ENCODE data around the gene STRIP1.

Gene STRIP1

DNA sequence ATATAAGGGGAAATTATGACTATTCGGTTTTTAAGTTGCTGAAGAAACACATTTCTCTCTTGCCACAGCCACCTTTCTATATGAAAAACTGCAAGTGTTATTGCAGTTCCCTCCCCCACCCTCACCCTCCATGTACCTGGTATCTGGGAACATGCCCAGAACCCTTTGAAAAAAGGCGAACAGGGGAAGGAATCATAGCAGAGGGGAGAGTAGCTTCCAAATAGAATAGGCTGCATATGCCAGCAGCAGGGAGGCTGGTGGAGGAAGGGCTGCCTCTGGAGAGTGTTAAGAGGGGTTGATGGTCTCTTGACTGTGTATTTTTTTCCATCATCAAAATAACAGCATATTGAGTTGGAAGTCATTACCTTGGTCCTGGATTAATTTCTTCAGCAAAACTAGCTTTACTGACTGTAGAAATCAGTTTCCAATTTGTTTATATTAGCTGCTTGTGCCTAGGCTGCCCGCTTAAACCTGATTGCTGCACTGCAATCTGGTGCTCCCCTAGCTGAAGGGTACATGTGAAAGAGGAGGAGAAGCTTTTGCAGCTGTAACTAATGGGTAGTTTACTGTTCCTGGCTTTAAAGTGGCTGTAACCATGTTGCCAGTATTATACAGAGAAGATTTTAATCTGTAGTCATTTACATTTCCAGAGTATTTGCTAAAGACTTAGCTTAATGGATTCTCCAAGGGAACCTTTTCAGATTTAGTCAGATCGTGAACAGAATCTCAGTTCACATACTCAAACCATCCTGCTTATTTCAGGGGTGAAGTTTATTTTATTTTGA is 27.2 kb upstream of the STRIP1 start:
- Histone ChIP-seq H3K9me3 (ENCODE audit: insufficient read depth, low read length) (no peaks in the 10 kb centered on the region), H3K27ac (ENCODE audit: low read depth, low read length) (no peak overlapping the region), H3K79me2 (ENCODE audit: insufficient read depth, low read length) (no peaks in the 10 kb centered on the region), H3K27me3 (ENCODE audit: low read length) (no peaks in the 10 kb centered on the region), H2AFZ (ENCODE audit: low read depth, low read length, severe bottlenecking) (no peak overlapping the region), H3K9me2 (replicated peaks; ENCODE audit: insufficient read depth, low read length) (no peaks in the 10 kb centered on the region), H3K36me3 (ENCODE audit: low read length) (peaks cover 2% of the 10 kb centered on the region; the same call in 1 of the 2 replicates), H4K20me1 (ENCODE audit: low read depth, low read length) (no peaks in the 10 kb centered on the region), H3K4me2 (ENCODE audit: low read depth, low read length, poor library complexity, severe bottlenecking) (no peak overlapping the region), H3K9ac (ENCODE audit: low read length) (no peak overlapping the region), H3F3A (ENCODE audit: insufficient read depth) (no peaks in the 10 kb centered on the region), H3K4me3 (ENCODE audit: insufficient read depth, low read length, poor library complexity, severe bottlenecking) (no peak overlapping the region)
- TF ChIP-seq EZH2phosphoT487 (conservative IDR thresholded peaks at IDR 0.05; ENCODE audit: low read length), result no peak

DNA sequence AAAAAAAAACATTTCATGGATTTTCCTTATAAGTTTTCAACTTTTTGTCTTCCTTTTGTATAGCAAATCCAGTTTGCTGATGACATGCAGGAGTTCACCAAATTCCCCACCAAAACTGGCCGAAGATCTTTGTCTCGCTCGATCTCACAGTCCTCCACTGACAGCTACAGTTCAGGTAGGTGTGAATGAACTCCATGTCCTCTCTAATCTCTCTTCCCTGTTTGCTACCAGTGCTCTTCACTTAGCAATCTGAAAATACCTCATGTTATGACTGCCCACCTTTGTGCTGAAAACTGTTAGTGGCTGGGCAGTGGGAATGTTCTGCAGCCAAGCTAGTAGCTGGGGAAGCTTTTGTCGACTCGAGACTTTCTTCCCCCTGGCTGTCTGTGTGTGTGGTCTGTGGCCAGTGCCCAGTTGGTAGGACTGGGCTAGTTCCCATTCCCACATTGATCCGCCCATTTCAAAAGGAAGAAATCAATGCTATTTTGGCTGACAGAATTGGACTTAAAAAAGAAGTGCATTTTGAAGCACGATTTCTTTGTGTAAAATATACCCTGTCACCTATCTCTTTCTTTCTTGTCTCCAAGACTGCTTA is 25.4 kb upstream of the STRIP1 start:
- H4K20me1 ChIP-seq (ENCODE audit: low read depth, low read length), result no peaks in the 10 kb centered on the region

DNA sequence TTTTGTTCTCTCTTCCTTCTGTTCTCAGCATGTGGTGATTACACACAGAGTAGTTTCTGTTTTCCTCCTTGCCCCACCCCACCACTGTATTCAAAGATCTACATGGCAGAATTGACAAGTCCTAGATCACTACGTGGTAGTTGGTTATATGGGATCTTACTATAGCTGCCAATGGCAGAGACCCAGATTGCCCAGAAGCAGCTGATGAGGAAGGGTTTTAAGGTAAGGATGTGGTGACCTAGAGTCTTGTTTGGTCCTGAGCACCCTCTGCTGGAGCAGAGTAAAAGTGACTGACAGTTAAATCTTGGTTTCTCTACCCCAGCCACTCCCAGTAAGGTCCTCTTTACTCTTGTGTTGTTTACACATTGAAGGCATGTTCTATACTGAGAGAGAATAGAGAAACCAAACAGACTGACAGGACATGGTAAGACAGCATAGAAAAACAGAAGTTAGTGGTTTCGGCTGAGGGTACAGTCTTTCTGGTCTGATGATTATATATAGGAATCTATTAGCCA is 22.8 kb upstream of the STRIP1 start:
- Histone ChIP-seq H3K9me2 (replicated peaks; ENCODE audit: insufficient read depth, low read length) (no peaks in the 10 kb centered on the region), H4K20me1 (ENCODE audit: low read depth, low read length) (no peaks in the 10 kb centered on the region), H3F3A (ENCODE audit: insufficient read depth) (no peaks in the 10 kb centered on the region), H3K36me3 (ENCODE audit: low read length) (peaks cover 28% of the 10 kb centered on the region; the same call in 1 of the 2 replicates), H3K27ac (ENCODE audit: low read depth, low read length) (no peak overlapping the region), H2AFZ (ENCODE audit: low read depth, low read length, severe bottlenecking) (no peak overlapping the region), H3K9ac (ENCODE audit: low read length) (no peak overlapping the region), H3K4me3 (ENCODE audit: insufficient read depth, low read length, poor library complexity, severe bottlenecking) (no peak overlapping the region), H3K27me3 (ENCODE audit: low read length) (no peaks in the 10 kb centered on the region), H3K79me2 (ENCODE audit: insufficient read depth, low read length) (no peaks in the 10 kb centered on the region), H3K4me2 (ENCODE audit: low read depth, low read length, poor library complexity, severe bottlenecking) (no peak overlapping the region), H3K9me3 (ENCODE audit: insufficient read depth, low read length) (no peaks in the 10 kb centered on the region)
- TF ChIP-seq, protein P1, sequence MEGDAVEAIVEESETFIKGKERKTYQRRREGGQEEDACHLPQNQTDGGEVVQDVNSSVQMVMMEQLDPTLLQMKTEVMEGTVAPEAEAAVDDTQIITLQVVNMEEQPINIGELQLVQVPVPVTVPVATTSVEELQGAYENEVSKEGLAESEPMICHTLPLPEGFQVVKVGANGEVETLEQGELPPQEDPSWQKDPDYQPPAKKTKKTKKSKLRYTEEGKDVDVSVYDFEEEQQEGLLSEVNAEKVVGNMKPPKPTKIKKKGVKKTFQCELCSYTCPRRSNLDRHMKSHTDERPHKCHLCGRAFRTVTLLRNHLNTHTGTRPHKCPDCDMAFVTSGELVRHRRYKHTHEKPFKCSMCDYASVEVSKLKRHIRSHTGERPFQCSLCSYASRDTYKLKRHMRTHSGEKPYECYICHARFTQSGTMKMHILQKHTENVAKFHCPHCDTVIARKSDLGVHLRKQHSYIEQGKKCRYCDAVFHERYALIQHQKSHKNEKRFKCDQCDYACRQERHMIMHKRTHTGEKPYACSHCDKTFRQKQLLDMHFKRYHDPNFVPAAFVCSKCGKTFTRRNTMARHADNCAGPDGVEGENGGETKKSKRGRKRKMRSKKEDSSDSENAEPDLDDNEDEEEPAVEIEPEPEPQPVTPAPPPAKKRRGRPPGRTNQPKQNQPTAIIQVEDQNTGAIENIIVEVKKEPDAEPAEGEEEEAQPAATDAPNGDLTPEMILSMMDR (IDR thresholded peaks at IDR 0.05; ENCODE audit: insufficient read depth, low read length, poor library complexity, severe bottlenecking), result peak; percentile 22
- TF ChIP-seq EZH2phosphoT487 (conservative IDR thresholded peaks at IDR 0.05; ENCODE audit: low read length), result no peak

More for the DNA sequence above, 25.4 kb upstream of the STRIP1 start:
- H3K27me3 ChIP-seq (ENCODE audit: low read length), result no peaks in the 10 kb centered on the region
- H3K9me2 ChIP-seq (replicated peaks; ENCODE audit: insufficient read depth, low read length), result no peaks in the 10 kb centered on the region
- no peak overlapping the region for H3K4me3 ChIP-seq (ENCODE audit: insufficient read depth, low read length, poor library complexity, severe bottlenecking)
- H3K27ac ChIP-seq (ENCODE audit: low read depth, low read length), result no peak overlapping the region
- peaks cover 12% of the 10 kb centered on the region; the same call in 1 of the 2 replicates for H3K36me3 ChIP-seq (ENCODE audit: low read length)
- TF ChIP-seq, protein P1 (IDR thresholded peaks at IDR 0.05; ENCODE audit: insufficient read depth, low read length, poor library complexity, severe bottlenecking), result no peak
- TF ChIP-seq EZH2phosphoT487 (conservative IDR thresholded peaks at IDR 0.05; ENCODE audit: low read length), result no peak
- H2AFZ ChIP-seq (ENCODE audit: low read depth, low read length, severe bottlenecking), result no peak overlapping the region
- H3K4me2 ChIP-seq (ENCODE audit: low read depth, low read length, poor library complexity, severe bottlenecking), result no peak overlapping the region
- no peak overlapping the region for H3K9ac ChIP-seq (ENCODE audit: low read length)
- no peaks in the 10 kb centered on the region for H3K9me3 ChIP-seq (ENCODE audit: insufficient read depth, low read length)
- no peaks in the 10 kb centered on the region for H3F3A ChIP-seq (ENCODE audit: insufficient read depth)
- no peaks in the 10 kb centered on the region for H3K79me2 ChIP-seq (ENCODE audit: insufficient read depth, low read length)

All from SU-DHL-6 (cell line).